GM19467 (cell line): Measurements from ENCODE around the gene SGSM2.
A peak's percentile ranks its signal among the peaks of the same experiment; 100 is the strongest.

Source experiments
- ATAC-seq: cut with Tn5 transposase; IDR thresholded peaks from one replicate; pipeline ENCODE4 v1.9.1; 2021; ENCODE audit warnings: mild to moderate bottlenecking, moderate library complexity; ENCODE audit not compliant: unreplicated experiment

The SGSM2 gene

GRCh38 chr17:2384439-2385127, 47.3 kb downstream of the SGSM2 start:
- no peak for ATAC-seq

DNA sequence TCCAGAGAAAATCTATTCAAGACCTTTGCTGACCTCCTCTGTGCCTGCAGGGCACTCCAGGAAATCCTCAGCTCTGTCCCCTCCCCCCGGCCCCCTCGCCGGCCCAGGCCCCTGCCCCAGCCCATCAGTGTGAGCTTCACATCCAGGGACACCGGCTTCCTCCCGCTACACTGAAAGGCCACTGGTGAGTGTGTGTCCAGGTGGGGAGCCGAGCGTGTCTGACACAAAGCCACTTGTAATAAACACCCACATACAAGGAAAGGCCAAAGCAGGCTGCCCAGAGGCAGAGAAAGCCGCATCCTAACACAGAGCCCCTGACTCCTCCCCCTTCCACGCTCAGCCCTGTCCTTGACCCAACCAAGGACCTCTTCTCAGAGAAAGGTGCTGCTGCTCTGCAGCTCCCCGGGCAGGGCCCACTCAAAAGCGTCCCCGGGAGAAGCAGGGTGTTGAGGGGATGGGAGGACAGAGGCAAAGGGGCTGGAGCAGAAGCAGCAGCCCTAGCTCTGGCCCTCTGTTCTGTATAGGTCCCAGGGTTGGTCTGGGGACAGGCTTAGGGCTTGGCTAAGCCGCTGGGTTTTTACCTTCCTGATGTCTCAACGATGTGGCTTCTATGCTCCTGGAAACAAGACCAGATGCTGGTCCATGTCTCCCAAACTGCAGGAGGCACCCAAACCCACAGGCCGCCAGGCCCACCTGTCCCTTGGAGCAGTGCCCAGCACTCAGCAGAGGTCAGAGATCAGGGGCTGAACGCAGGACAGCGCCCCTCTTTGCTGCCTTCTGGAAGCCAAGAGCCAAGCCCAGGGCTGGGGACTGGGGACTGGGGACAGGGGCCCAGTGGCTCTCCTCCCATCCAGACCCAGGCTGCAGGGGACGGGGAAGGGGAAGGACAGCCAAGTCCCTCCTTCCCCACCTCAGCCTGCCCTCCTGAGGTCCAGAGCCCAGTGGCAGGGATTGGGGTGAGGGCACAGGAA, 48.2 kb downstream of the SGSM2 start:
- no peak for ATAC-seq

DNA sequence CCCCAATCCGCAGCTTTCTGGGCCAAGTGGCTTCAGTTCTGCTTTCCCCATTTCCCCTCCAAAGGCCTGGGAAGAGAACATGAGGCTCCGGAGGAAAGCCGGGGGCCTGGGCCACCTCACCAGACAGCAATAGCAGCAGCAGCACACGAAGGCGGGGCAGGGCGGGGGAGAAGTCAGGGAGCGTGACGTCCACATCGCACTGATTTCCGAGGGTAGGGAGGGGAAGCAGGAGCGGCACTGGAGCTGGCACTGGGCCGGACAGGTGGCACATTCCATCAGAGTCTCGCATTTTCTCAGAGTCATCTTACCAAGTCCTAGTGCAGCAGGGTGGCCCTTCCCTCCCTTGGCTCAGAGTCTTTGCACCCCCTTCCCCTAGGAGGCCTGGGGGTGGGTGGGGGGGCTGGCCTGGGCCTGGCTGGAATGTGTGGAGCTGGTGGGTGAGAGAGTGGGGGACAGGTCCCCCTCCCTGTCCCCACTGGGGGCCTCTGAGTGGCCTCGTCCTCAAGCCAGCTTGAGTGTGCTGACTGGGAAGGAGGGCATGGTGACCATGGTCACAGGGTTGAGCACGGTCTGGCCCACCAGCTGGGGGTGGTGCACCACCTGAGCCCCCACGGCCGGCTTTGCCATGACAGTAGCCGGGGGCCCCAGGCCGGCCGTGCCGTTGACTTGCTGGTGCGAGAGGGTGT, 49.2 kb downstream of the SGSM2 start:
- ATAC-seq: no peak

DNA sequence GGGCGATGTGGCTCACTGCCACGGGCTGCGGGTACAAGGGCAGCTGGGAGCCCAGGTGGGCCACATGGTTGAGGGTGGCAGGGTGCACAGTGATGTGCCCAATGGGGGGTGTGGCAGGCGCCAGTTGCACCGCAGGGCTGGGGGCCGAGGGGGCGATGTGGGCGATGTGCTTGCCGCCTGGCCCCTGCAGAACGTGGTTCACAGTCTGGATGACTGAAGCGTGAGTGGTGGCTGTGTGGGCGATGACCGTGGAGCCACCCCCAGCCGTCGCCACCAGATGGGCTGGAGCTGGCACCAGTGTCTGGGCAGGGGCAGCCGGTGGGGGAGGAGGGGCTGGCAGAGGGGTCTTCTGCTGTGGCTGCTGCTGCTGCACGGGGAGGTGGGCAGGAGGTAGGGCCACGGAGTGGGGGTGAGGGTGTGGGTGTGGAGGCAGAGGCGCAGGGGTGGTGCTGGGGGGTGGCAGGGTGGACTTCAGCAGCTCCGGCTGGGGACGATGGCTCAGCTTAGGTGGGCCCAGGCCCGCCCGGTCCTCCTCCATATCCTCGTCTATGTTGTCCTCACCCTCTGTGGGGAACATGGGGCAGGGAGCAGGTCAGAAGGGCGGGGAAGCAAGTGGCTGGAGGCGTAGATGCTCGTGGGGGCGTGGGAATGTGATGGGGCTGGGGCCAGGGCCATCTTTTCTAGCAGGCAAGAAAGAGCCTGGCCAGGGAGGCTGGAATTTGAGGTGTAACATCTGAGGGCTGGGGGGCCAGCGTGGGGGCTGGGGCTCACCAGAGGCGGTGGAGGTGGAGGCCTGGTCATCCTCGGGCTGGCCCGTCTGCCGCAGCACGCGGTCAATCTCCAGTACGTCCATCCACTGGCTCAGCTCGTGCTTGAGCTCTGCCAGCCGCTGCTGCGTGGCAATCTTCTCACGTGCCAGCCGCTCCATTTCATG, 50.1 kb downstream of the SGSM2 start:
- no peak for ATAC-seq

GRCh38 chr17:2388020-2388682, 50.9 kb downstream of the SGSM2 start:
- no peak for ATAC-seq

GRCh38 chr17:2388683-2389055, 51.4 kb downstream of the SGSM2 start:
- ATAC-seq: no peak

DNA sequence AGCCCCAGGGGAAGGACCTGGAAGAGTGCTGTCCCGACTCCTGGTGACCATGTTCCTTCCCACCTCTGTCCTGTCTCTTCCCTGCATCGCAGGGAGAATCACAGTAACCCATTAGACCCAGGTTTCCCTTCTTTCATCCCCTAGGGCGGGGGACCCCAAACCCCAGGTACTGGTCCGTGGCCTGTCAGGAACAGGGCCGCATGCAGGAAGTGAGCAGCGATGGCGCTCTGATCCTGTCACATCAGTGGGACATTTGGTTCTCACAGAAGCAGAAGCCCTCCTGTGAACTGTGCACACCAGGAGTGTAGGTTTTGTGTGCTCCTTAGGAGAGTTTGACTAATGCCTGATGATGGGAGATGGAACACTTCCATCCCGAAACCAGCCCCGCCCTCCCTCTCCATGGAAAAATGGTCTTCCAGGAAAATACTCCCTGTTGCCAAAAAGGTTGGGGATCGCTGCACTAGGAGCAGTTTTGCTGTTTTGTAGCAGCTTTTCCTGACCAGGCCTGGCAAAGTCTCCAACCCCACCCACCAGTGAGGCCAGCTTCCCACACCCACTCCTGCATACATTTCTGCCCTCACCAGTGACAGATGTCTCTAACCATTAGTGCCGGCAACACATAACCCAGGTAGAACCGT, 53.0 kb downstream of the SGSM2 start:
- no peak for ATAC-seq

GRCh38 chr17:2391597-2392251, 54.4 kb downstream of the SGSM2 start:
- no peak for ATAC-seq

- ATAC-seq: peak; percentile 48
Observed at GRCh38 chr17:2392252-2393173, 55.2 kb downstream of the SGSM2 start.

DNA sequence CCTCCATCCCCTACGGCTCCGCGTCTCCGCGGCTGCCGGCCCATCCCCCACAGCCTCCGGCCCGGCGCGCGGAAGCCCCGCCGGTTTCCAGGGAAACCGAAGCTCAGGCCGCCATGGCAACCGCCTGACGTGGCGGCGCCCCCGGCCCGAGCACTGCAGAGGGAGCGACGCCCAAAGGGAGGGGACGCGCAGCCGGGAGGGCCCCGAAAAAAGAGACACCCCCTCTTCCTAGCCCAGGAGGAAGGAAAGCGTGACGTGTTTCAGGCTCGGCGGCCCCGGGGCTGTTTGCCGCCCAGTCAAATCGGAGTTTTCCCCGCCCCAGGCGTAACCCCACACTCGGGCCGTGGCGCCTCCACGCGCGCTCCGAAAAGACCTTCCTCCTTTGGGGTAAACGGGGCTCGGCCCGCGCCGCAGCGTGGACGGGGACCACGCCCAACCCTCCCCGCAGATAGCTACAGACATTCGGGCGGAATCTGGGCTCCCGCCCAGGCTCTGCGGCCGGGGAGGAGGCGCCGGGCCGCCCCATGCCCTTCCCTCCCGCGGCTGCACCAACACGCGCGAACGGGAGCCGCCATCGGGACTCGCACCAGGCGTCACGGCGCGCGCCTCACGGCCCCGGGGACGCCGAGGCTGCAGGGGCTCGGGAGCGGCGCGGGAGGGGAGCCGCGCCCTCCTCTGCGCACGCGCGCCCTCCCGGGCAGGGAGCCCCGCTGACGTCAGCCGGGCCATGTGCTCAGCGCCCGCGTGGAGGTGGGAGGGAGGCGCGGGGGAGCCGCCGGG, 56.1 kb downstream of the SGSM2 start:
- ATAC-seq: peak; percentile 39

DNA sequence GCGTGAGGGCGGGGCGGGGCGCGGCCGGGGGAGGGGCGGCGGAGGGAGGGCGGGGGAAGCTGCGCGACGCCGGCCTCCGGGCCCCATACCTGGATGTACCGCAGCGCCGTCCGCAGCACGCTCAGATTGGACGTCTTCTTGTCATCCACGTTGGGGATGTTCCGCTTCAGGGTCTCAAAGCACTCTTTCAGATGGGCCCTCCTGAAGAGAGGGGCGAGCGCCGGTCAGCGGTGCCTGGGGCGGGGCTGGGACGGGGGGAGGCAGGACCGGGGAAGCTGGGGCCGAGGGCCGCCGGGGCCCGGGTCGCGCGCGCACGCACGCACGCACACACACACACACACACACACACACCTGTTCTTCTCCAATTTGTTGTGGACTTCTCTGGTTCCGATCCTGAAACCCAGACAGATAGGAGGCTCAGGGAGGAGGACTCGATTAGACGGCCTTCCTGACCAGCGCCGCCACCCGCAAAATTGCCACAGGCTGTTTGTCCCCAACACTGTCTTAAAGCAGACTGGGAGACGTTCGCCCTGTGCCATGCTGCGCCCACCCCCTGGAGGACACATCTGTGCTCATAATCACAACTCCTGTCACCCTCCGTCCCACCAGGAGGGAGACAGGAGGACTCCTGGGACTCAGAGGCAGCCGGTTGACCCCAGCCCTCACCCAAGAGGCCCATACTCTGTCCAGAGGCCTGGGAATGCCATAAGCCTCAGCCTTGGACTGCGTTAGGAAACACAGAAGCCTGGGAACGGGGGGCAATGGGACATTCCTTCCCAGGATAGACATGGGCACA, 56.9 kb downstream of the SGSM2 start:
- no peak for ATAC-seq

- no peak for ATAC-seq
Observed at GRCh38 chr17:2394775-2395201, 57.5 kb downstream of the SGSM2 start.

DNA sequence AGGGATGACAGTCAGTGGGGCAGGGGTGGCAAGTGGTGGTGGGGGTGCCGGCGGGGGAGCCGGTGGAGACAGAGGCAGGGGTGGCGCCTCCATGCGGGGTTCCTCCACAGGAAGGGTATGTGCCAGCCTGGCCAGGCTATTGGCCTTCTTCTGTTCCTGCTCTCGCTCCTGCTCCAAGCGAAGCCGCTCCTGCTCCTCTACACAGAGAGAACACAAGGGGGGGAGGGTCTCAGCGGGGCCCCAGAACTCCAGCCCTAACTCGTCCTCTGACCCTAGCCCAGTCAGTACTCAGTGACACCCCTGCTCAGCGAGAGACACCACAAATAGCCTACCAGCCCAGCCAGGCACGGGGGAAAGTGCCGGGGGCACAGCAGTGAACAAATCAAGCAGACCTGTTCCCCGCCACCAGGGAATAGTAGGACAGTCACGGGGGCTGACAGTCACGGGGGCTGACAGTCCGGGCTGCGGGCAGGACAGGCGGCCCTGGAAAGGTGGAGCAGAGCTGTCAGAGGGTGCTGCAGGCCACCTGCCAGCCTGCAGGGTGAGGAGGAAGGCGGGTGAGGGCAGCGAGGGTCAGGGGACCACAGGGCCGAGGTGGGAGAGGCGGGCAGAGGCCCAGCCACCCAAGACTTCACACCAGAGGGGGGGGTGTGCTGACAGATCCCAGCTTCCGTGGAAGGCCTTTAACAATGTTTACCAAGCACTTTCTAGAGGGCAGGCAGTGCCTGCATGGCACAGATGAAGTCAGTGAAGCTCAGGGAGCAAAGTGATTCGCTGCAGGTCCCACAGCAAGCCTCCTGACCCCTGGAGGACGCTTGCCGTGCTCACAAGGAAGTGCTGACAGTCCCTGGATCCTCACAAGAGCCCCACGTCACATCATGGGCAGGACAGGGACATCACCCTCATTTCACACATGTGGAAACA, 58.2 kb downstream of the SGSM2 start:
- no peak for ATAC-seq

DNA sequence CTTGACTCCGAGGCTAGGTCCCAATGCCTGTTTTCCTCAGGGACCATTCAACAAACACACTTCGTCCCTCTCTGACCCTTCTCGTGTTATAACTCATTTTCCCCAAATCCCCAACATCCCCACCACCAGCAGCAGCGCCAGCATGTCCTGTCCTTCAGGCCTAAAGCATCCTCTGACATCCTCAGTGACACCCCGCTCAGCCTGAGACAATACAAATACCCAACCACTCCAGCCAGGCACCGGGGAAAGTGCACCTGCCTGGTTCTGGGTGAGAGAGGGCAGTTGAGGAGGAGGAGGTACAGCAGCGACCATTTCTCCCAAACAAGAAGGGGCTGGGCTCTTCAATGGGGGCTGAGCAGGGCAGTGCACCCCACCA, 58.9 kb downstream of the SGSM2 start:
- ATAC-seq: no peak

DNA sequence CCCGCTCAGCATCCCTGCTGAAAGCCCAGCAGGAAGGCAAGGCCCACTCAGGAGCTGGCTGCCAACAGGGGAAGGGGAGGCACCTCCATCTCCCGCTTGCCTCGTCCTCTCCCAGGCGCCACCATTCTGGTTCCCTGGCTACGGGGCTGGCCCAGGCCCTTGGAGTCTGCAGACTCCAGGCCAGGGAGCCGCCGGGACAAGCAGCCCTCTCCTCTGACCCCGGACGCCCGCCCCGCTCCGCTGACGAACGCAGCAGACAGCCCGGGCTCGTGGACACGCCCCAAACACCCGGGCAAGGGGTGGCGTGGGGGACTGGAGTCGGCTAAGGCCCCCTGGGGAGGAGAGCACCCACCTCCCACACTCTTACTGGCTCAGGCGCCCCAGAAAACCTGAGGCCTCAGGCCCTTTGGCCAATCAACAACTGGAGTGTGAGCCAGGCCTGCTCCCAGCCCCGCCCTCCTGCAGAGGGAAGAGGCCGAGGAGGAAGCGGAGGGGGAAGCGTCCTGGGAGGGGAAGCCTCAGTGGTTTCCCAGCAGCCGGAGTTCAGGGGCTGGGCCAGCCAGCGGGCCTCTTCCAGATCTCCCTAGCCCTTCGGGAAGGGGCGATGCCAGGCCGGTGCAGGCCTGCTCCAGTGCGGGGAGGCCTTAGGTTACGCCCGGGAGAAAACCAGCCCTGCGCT, 59.4 kb downstream of the SGSM2 start:
- ATAC-seq: no peak
